Neutrophil (primary cell): ENCODE measurements around the gene DPYD.

ENCODE experiments used
- H3K27ac ChIP-seq: fragments of 200-600 bp; sonication (generic); 2 replicates; pipeline ENCODE4 v1.5.1; 2016; ENCODE audit warnings: mild to moderate bottlenecking, moderate library complexity
- H3K27me3 ChIP-seq: fragments of 200-600 bp; sonication (generic); 2 replicates; pipeline ENCODE4 v1.6.0; 2016; ENCODE audit warnings: mild to moderate bottlenecking
- H3K36me3 ChIP-seq: fragments of 200-600 bp; sonication (generic); 2 replicates; pipeline ENCODE4 v1.5.1; 2017
- H3K4me1 ChIP-seq, 2 experiments: fragments of 200-600 bp in 1 of 2; sonication (generic) in 1 of 2; 1 replicate in 1 of 2; 2 replicates in 1 of 2; pipeline versions ENCODE4 v1.5.1 to v1.6.1; 2013 to 2016; ENCODE audit warnings: low read depth in 1 of 2, low read length in 1 of 2, mild to moderate bottlenecking in 1 of 2, moderate library complexity in 1 of 2; ENCODE audit not compliant: control insufficient read depth in 1 of 2, insufficient read depth in 1 of 2
- H3K4me3 ChIP-seq, 2 experiments: fragments of 200-600 bp in 1 of 2; sonication (generic) in 1 of 2; 1 replicate in 1 of 2; 2 replicates in 1 of 2; pipeline ENCODE4 v1.5.1; 2013 to 2016; ENCODE audit warnings: low read depth in 1 of 2, low read length in 1 of 2, mild to moderate bottlenecking in 1 of 2, moderate library complexity in 1 of 2
- H3K9me3 ChIP-seq: fragments of 200-600 bp; sonication (generic); 2 replicates; pipeline ENCODE4 v1.5.1; 2016
- TF ChIP-seq, protein P1 (sequence below): fragments of 200-600 bp; sonication (generic); IDR thresholded peaks from 2 replicates; pipeline ENCODE4 v1.5.1; 2016; ENCODE audit warnings: antibody characterized with exemption

DPYD gene

GRCh38 chr1:97123717-97124431 is 797.0 kb downstream of the DPYD start:
- TF ChIP-seq, protein P1, sequence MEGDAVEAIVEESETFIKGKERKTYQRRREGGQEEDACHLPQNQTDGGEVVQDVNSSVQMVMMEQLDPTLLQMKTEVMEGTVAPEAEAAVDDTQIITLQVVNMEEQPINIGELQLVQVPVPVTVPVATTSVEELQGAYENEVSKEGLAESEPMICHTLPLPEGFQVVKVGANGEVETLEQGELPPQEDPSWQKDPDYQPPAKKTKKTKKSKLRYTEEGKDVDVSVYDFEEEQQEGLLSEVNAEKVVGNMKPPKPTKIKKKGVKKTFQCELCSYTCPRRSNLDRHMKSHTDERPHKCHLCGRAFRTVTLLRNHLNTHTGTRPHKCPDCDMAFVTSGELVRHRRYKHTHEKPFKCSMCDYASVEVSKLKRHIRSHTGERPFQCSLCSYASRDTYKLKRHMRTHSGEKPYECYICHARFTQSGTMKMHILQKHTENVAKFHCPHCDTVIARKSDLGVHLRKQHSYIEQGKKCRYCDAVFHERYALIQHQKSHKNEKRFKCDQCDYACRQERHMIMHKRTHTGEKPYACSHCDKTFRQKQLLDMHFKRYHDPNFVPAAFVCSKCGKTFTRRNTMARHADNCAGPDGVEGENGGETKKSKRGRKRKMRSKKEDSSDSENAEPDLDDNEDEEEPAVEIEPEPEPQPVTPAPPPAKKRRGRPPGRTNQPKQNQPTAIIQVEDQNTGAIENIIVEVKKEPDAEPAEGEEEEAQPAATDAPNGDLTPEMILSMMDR, result no peak
- Histone ChIP-seq H3K4me3 (no peak overlapping the region), H3K27me3 (no peaks in the 10 kb centered on the region), H3K27ac (no peak overlapping the region), H3K4me1 (no peaks in the 10 kb centered on the region), H3K36me3 (peaks cover 9% of the 10 kb centered on the region), H3K9me3 (no peaks in the 10 kb centered on the region)

DNA sequence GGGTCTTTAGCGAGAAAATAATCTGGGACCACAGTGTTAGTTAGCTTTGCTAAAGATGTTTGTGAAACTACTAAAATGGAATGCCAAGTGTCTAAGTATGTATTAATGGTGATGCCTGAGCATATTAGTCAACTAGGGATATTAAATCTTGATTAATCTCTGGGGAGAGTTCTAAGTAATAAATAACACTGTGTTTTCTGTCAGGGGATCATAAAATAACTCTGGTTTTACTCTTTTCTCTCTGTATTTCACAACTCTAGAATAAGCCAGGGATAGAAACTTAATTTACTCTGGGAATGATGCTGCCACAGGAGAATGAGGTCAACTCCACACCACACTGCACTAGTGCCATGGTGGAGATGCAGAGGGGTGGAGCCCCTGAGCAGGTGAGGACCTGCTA is 800.0 kb downstream of the DPYD start:
- Histone ChIP-seq H3K36me3 (peaks cover 12% of the 10 kb centered on the region), H3K27ac (no peak overlapping the region), H3K9me3 (no peaks in the 10 kb centered on the region), H3K4me1 (no peaks in the 10 kb centered on the region), H3K4me3 (no peak overlapping the region), H3K27me3 (no peaks in the 10 kb centered on the region)
- TF ChIP-seq, protein P1, result no peak

DNA sequence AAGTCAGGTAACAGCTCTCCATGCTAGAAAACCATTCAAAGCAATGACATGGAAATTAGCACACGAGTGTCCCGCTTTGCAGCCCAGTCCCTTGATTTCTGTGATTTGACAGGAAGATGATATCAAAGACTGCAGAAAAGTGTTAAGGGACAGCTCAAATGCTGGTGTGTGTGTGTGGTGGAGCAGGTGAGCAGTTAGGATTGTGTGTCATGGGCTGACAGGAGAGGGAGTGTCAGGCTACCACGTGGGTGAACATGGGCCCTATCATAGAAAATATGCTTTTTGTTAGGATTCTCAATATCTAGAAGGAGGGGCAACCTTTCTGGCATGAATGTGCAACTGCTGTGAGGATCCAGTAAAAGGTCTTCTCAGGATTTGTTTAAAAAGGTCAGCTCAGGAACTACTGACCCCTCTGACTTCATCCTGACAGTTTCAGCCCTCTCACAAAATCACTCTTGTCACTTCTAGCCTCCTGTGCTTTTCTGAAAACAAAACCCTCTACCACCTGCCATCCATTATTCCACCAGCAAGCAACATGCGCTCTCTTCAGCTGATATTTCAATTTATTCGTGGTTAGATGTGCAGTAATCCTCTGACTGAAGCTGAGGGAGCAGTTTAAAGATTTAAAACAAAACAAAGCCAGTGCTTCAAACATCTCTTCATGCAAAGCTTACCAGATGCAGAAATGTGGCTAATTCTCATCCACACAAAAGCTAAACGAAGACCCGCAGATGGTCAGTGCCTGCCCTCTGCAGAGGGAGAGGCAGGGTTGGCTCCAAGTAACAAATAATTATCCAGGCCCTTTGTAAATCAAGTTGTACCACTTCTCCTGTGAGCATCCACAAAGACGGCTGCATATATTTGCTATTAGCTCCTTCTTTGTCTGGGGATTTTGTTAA is 801.3 kb downstream of the DPYD start:
- Histone ChIP-seq H3K4me1 (no peaks in the 10 kb centered on the region), H3K27me3 (no peaks in the 10 kb centered on the region), H3K27ac (no peak overlapping the region), H3K36me3 (peaks cover 12% of the 10 kb centered on the region), H3K9me3 (no peaks in the 10 kb centered on the region), H3K4me3 (no peak overlapping the region)
- TF ChIP-seq, protein P1, result no peak

- no peaks in the 10 kb centered on the region for H3K4me1 ChIP-seq
- no peak overlapping the region for H3K4me3 ChIP-seq
- no peak overlapping the region for H3K27ac ChIP-seq
- H3K27me3 ChIP-seq, result no peaks in the 10 kb centered on the region
- peaks cover 12% of the 10 kb centered on the region for H3K36me3 ChIP-seq
- H3K9me3 ChIP-seq, result no peaks in the 10 kb centered on the region
- TF ChIP-seq, protein P1, result no peak
Observed at GRCh38 chr1:97114842-97115241, 806.0 kb downstream of the DPYD start.

DNA sequence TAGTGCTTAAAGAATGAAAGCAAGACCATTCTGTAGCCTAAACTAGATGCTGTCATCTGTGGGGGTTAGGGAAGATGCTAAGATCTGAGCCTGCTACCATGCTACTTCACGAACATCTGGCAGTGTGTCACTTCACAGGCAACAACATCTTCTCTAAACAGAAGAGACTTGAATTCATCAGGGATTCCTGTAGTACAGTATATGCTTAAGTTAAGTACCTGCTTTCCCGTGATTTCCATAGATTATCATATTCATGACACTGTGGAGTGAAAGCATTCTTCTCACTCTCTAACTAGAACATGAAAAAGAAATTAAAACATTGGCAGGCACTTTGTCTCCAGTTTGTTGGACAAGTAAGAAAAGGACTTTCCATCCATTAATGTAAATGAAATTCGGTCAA is 808.4 kb downstream of the DPYD start:
- TF ChIP-seq, protein P1, result no peak
- no peak overlapping the region for H3K4me3 ChIP-seq
- no peak overlapping the region for H3K27ac ChIP-seq
- no peaks in the 10 kb centered on the region for H3K27me3 ChIP-seq
- H3K36me3 ChIP-seq, result peaks cover 3% of the 10 kb centered on the region
- no peaks in the 10 kb centered on the region for H3K4me1 ChIP-seq
- no peaks in the 10 kb centered on the region for H3K9me3 ChIP-seq
